ENCODE results near the gene OSCP1.

DNA sequence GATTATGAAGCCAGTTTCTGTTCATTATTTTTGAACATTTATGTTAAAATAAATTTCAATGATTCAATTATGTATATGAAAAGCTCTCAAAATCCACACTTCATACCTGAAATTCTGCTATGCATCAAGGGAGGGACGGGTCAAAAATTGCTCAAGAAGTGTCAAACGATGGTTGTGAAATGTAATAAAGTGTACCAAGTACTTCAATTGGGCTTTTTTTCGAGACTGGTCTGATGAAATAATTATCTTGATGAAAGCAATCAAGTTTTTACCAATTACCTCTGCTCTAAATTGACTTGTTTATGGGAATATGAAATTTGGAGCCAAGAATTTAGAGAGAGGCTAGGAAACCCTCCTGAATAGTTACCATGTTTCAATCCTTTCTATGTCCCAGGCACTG is 7.9 kb downstream of the OSCP1 start:
- TF ChIP-seq, protein P1, sequence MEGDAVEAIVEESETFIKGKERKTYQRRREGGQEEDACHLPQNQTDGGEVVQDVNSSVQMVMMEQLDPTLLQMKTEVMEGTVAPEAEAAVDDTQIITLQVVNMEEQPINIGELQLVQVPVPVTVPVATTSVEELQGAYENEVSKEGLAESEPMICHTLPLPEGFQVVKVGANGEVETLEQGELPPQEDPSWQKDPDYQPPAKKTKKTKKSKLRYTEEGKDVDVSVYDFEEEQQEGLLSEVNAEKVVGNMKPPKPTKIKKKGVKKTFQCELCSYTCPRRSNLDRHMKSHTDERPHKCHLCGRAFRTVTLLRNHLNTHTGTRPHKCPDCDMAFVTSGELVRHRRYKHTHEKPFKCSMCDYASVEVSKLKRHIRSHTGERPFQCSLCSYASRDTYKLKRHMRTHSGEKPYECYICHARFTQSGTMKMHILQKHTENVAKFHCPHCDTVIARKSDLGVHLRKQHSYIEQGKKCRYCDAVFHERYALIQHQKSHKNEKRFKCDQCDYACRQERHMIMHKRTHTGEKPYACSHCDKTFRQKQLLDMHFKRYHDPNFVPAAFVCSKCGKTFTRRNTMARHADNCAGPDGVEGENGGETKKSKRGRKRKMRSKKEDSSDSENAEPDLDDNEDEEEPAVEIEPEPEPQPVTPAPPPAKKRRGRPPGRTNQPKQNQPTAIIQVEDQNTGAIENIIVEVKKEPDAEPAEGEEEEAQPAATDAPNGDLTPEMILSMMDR (IDR thresholded peaks at IDR 0.05; ENCODE audit: low read depth, low read length), result no peak
- TF ChIP-seq POLR2A (IDR thresholded peaks at IDR 0.05; ENCODE audit: extremely low read depth, insufficient read length) (no peak), MYC (IDR thresholded peaks at IDR 0.05; ENCODE audit: low read depth, low read length) (no peak)
- TF ChIP-seq, protein P2, sequence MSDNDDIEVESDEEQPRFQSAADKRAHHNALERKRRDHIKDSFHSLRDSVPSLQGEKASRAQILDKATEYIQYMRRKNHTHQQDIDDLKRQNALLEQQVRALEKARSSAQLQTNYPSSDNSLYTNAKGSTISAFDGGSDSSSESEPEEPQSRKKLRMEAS (IDR thresholded peaks at IDR 0.05; ENCODE audit: low read depth, low read length), result no peak
